ENCODE measurements around the gene ABCG5.

Gene ABCG5

DNA sequence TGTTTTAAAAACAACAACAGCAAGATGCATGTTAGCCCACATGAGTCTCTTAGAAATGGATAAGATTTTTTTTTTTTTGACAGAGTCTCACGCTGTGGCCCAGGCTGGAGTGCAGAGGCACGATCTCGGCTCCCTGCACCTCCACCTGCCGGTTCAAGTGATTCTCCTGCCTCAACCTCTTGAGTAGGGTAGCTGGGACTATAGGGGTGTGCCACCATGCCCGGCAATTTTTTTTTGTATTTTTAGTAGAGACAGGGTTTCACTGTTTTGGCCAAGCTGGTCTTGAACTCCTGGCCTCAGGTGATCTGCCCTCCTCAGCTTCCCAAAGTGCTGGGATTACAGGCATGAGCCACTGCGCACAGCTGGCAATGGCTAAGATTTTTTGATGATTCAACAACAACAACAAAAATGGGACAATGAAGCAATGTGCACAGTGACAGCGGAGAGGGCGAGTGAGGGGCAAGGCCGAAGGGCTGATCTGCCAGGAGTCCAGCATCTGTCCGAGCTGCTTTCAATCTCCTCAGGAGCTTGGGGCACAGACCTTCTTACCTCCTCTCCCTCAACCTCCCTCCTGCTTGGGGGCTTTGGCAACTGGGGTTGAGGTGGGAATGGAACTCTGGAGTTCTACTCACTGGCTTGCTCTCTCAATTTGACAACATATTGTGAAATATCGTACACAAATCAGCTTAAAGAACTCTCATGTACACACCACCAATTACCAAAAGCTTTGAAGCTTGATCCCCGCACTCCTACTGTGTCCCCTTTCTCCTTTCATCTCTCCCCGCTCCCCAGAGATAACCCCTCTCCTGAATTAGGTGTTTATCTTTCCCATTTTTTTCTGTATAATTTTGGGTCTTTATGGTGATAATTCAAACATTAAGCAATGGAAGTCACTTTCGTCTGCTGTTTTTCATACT, 3.6 kb upstream of the ABCG5 start:
- DNase-seq: no peak

- no peak for DNase-seq
These were observed 2.3 kb upstream of the ABCG5 start for GRCh38 chr2:43840965-43841364.

- DNase-seq: no peak
These were observed 1.3 kb upstream of the ABCG5 start for GRCh38 chr2:43839776-43840564.

DNA sequence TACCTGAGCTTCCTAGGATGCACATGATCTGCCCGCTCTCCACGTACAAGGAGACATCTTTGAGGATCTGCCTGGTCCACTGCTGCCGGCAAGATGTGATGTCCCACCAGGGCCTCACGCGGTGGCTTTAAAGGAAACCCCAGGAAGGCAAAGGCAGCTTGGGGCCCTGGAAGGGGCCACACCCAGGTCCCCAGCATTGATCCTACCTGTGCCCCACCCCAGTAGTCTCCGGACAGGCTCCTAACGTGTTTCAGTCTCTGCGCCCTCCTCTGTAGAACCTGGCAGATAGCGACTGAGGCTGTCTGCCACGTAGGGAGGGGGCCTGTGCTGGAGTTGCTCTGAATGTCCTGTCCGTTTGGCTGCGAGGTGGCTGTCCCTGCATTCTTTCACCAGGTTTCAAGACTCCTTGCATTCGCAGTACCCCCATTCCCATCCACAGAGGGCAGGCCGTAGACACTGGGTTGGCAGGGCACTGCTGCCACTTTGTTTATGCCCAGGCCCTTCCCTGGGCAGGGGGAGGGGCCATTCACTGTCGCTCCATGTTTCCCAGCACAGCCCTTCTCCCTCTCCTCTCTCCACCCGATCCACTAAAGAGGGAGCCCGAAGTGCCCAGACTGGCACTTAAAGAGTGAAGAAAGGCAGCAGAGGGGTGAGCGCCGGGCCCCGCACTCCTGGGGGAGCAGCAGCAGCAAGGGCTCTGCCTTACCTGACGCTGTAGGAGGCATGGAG, 644 bp downstream of the ABCG5 start:
- no peak for DNase-seq

DNA sequence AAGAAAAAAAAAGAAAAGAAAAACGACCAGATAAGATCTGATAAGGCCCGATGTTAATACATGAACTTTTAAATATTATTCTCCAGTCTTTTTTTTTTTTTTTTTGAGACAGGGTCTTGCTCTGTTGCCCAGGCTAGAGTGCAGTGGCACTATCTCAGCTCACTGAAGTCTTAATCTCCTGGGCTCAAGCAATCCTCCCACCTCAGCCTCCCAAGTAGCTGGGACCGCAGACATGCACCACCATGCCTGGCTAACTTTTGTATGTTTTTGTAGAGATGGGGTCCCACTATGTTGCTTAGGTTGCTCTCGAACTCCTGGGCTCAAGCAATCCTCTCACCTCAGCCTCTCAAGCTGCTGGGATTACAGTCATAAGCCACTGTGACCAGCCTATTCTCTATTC, 1.6 kb downstream of the ABCG5 start:
- no peak for DNase-seq

GRCh38 chr2:43832457-43832856, 6.2 kb downstream of the ABCG5 start:
- no peak for DNase-seq

- no peak for DNase-seq
These were observed 6.9 kb downstream of the ABCG5 start for GRCh38 chr2:43831543-43832294.

- no peak for DNase-seq
These were observed 12.1 kb downstream of the ABCG5 start for GRCh38 chr2:43826305-43827250.

- no peak for DNase-seq
These were observed 12.8 kb downstream of the ABCG5 start for GRCh38 chr2:43825841-43826240.

- DNase-seq: no peak
These were observed 13.6 kb downstream of the ABCG5 start for GRCh38 chr2:43824951-43825493.

DNA sequence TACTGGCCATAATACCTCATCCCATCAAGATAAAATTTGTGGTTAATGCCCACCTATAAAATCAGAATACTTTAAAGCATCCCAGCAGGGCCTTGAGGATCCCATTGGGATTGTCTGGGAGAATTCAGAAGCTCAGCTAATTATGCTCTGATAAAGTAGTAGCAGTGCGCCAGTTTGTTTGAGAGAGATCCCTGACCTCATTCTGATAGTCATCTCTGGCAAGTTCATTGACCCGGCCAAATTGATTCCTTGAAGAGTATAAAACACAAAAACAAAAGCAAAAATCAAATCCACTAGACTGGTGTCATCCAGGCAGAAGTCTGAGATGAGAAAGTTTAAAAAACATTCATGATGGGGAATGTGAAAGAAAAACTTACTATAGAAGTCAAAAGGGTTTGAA, 14.1 kb downstream of the ABCG5 start:
- DNase-seq: no peak

- DNase-seq: no peak
These were observed 14.9 kb downstream of the ABCG5 start for GRCh38 chr2:43823751-43824150.

GRCh38 chr2:43822839-43823238, 15.8 kb downstream of the ABCG5 start:
- no peak for DNase-seq

- DNase-seq: no peak
These were observed 19.0 kb downstream of the ABCG5 start for GRCh38 chr2:43819491-43820163.

DNA sequence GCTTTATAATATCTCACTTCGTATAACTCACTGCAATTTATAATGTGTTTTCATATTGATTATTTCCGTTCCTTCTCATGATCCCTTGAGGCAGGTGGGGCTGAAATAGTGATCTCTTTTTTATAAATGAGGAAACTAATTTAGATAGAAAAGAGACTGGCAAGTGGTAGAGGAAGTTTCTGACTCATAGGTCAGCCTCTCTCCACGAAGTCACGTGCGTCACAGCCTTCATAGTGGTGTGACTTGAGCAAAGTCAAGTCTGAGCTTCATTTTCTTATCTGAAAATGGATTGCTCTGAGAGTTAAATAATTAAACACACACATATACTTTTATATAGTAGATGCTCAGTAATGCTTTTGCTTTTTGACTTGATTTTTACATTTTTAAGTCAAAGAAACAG, 19.9 kb downstream of the ABCG5 start:
- DNase-seq: no peak

- DNase-seq: no peak
These were observed 23.9 kb downstream of the ABCG5 start for GRCh38 chr2:43814711-43815110.

- no peak for DNase-seq
These were observed 25.7 kb downstream of the ABCG5 start for GRCh38 chr2:43812947-43813346.

DNA sequence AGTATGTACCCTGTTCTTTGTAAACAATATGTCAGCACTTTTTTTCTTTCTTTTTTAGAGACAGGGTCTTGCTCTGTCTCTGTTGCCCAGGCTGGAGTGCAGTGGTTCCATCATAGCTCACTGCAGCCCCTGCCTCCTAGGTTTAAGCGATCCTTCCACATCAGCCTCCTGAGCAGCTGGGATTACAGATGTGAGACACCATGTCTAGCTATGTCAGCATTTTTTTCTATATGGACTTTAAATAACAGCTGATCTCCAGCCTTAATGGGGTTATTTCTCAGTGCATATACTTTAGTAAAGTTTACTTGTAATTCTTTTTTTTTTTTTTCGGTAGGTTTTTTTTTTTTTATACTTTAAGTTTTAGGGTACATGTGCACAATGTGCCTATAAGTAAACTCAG, 26.6 kb downstream of the ABCG5 start:
- DNase-seq: no peak

DNA sequence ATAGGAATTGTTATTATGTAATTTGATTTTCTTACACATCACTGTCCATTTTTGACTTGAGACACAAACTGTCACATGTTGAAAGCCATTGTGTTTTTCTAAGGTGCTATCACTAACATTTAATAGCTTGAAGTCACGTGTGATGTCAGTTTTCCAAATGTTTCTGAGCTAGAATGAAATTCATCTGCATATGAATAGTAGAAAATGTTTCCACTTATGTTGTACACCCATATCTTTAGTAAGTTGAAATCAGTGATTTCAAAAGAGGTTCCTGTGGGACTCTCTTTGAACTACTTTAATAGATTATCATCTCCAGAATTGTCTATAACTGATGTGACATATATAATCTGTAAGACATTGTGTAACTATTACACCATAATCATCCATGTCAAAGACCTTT, 27.8 kb downstream of the ABCG5 start:
- DNase-seq: no peak

DNA sequence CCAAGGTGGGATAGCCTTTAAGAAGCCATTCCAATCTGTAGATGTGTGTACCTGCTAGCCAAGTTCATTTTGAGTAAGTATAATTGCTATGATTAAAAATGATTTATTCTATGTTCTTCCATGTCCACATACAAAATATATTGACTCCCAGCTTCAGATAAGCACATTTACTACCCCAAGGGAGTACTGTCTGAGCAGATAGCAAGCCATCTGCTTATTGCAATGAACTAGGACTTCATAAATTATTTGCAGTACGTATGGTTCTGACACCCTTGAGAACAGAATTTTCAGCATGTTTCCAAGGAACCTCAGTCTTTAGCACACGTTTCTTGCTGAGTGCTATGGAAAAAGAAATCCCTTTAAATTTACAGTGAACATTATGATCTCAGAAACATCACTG, 28.2 kb downstream of the ABCG5 start:
- DNase-seq: no peak

- DNase-seq: no peak
These were observed 32.0 kb downstream of the ABCG5 start for GRCh38 chr2:43806719-43807031.
